CD4-positive, alpha-beta T cell treated with Interleukin-10 for 1 hour (primary cell): ENCODE results near the gene GSTA4.

Experiments used
- DNase-seq: peaks from one replicate; pipeline ENCODE4 v3.0.0-alpha.2; 2020

The GSTA4 gene, protein sequence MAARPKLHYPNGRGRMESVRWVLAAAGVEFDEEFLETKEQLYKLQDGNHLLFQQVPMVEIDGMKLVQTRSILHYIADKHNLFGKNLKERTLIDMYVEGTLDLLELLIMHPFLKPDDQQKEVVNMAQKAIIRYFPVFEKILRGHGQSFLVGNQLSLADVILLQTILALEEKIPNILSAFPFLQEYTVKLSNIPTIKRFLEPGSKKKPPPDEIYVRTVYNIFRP

DNA sequence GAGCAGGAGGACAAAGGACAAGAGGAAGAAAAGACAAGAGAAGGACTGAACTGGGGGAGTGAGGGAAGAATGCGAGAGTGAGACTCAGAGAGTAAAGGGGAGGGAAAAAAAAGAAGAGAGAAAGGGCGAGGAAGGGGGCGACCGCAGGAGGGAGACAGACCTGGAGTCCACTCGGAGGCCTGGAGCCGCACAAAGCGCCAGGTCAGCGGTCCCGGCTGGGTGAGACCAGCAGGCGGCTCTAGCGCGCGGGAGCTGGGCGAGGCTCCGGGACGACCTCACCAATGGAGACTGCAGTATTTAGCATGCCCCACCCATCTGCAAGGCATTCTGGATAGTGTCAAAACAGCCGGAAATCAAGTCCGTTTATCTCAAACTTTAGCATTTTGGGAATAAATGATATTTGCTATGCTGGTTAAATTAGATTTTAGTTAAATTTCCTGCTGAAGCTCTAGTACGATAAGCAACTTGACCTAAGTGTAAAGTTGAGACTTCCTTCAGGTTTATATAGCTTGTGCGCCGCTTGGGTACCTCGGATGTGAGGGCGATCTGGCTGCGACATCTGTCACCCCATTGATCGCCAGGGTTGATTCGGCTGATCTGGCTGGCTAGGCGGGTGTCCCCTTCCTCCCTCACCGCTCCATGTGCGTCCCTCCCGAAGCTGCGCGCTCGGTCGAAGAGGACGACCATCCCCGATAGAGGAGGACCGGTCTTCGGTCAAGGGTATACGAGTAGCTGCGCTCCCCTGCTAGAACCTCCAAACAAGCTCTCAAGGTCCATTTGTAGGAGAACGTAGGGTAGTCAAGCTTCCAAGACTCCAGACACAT lies at the start of gene GSTA4:
Gene GSTA4, minus strand, starts transcription at position 196 of the 824 bp plus-strand sequence. CDS start 1,041 bp downstream, outside the sequence.
- DNase-seq = peak; percentile 94

DNA sequence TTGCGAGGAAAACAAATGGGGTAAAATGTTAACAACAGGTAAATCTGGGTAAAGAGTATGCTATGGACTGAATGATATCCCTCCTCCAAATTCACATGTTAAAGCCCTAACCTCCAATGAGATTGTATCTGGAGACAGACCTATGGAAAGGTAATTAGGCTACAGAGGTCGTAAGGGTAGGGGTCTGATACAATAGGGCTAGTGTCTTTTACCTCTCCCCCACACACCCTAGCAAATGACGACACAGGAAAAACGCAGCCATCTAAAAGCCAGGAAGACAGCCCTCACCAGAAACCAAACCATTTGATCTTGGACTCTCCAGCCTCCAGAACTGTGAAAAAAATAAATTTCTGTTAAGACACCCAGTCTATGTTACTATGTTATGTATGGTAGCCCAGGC lies 49.5 kb upstream of the GSTA4 start:
- no peak for DNase-seq

DNA sequence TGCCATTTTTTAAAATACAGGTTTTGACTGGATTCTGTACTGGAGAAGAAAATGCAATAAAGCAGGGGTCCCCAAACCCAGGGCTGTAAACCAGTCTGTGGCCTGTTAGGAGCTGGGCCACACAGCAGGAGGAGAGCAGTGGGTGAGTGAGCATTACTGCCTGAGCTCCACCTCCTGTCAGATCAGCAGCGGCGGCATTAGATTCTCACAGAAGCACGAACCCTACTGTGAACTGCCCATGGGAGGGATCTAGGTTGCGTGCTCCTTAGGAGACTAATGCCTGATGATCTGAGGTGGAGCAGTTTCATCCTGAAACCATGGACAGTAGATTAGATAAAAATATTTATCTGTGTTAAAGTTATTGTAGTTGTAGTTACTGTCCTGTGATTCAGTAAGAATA lies 49.0 kb upstream of the GSTA4 start:
- no peak for DNase-seq

DNA sequence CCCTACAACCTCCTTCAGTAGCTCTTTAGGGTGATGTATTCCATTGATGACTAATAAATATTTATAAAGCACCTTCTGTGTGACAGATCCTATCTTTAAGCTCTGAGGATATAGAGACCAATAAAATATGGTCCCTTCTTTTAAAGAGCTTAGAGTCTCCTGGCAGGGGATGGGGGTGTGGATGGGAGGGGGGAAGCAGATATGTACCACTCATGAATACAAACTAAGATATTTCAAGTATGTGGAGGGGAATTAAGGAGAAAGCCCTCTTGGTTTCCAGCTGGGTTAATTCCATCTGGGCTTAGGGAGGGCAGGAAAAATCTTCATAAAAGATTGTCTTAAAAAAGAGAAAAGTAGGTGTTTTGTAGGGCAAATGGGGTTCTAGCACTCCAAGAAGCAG lies 48.5 kb upstream of the GSTA4 start:
- no peak for DNase-seq

DNA sequence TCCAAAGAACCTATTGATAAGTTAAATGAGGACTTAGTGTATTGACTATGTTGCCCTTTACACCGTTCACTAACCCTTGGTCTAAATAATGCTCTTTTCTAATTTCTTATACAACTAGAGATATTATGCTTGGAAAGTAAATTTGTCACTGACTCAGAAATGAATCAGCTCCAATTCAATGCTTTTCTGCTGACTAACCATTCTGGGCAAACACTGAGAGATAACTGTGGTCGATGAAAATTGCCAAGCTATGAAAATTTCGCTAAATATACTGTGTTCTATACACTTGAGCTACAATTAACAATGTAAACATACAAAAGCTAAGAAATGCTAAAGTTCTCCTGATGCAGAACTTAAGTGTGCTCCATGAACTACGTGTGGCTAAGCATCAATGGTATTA lies 47.0 kb upstream of the GSTA4 start:
- no peak for DNase-seq

DNA sequence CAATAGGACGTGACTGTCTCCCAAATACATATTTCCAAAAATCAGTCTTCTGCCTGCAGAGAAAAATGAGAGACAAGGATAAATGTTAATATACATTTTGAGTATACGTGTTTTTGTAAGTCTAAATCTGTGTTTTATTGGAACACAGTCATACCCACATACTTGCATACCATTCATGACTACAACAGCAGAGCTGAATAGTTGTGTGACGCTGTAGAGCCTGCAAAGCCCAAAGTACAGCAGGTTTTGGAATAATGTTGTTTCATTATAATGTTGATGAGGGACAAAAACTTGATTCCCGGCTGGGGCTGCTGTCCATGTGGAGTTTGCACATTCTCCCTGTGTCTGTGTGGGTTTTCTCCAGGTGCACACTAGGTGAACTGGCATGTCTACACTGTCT lies 46.3 kb upstream of the GSTA4 start:
- DNase-seq = no peak

DNA sequence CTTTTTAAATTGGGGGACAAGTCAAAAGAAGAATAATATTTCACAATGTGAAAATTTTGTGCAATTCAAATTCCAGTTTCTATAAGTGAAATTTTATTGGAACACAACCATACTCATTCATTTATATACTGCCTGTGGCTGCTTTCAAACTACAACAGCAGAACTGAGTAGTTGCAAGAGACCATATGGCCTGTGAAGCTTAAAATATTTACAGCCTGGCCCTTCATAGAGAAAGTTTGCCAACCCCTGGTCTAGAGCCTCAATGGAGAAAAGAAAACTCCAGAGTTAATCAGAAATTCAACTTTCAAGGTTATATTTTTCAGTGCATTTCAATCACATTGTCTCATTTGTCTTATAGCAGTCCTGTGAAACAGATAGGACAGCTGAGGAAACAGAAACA lies 43.5 kb upstream of the GSTA4 start:
- no peak for DNase-seq

DNA sequence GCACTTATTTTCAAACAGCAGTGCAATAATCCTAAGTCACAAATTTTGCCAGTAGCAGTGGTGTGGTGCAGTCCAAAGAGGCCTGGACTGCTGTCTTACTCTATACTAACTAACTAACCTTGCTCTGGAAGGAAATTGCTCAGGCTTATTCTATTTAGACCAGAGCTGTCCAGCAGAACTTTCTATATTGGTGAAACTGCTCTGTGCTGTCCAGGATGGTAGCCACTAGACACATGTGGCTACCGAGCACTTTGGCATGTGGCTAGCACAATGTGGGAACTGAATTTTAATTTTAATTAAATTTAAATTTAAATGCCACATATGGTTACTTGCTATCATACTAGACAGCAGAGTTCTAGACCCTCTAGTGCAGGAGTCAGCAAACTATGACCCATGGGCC lies 43.1 kb upstream of the GSTA4 start:
- DNase-seq = no peak

DNA sequence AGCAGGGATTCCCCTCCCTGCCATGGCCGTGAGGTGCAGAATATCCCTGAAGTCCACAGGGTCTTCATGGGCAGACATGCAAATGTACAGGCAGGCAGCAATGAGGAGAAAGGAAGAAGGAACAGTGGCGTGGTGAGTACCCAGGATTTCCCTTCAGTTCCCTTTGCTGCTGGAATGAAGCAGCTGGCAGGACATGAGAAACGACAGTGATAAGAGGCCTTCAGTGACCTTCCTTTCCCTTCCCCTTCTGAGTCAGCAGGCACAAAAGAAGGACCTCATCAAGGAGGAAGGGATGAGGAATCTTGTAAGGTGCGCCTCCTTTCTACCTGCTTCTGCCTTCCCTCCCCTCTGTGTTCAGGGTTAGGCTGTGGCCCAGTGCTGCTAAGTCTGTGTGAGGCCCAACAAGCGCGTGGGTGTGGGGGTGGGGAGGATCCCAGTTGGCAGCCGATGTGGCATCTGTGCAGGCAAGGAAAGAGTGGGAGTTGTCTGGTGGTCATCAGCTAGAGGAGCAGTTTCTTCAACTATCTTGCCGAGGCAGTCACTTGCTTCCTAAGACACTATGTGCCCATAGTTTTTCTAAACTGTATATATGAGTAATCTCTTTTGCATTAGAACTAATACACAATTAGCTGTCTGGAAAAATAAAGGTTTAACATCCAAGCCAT lies 40.6 kb upstream of the GSTA4 start:
- no peak for DNase-seq

DNA sequence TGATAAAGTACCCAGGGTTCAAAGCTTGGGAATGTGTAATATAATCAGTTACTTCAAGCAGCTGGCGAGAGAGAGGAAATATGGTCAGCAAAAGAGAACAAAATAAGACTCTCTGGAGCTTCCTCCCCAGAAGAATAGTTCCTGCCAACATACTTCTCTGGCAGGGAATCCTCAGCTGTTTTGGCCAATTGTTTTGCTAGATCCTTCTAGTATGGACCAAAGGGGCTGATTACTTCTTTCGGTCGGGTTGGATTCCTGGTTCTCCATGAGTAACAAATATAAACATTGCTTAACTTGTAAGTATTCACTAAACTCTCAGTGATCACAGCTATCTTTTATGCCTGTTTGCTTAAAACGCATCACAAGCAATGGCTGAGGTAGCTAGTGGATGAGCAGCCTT lies 38.7 kb upstream of the GSTA4 start:
- DNase-seq = no peak

DNA sequence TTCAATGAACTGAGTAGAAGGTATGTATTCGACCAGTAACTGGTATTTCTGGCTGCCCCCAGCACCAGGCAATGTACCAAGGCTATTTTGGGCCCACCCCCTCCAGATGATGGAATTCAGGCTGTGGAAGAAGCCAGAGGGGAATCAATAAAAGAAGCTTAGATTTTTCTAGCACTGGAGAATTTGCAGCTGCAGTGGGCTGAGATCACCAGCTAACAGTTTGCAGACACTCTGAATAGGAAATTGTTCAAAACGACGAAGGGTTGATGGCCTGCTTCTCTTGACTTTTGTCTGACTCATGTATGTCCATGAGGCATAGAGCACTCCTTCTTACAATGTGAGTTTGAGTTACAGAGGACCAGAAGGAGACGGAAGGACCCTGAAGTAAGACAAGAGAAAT lies 37.8 kb upstream of the GSTA4 start:
- no peak for DNase-seq

DNA sequence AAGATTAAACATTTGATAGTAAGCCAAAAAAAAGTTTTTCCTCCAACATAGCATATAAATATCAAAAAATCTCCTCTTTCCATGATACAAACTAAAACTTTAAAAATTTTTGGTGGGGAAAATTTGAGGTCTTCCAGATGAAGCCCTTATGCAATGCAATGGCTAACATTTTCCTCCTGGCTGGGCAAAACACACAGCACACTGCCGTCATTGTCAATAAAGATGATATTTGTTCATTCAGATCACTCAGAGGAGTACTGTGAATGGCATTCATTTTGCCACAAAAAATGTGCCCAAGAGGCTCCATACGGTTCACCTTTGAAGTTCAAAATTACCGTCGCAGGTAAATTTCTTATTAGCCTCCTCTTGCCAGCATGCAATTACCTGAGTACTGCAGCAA lies 36.2 kb upstream of the GSTA4 start:
- DNase-seq = no peak

DNA sequence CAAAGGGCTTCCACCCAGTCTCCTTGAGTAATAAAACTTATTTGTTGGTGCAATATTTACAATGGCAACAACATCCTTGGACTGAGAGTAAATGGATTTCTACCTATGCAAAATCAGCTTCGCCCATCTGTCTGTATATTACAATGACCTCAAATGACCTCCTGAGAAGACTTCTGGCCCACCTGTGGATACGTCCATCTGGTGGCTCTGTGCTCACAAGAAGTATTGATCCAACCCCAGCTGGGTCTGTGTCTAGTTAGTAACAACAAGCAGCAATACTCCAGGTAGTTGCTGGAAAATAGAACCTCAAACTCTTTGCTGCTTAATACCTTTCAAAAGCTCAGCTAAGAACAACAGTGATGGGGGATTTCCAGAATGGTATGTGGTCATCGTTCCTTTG lies 34.7 kb upstream of the GSTA4 start:
- no peak for DNase-seq

DNA sequence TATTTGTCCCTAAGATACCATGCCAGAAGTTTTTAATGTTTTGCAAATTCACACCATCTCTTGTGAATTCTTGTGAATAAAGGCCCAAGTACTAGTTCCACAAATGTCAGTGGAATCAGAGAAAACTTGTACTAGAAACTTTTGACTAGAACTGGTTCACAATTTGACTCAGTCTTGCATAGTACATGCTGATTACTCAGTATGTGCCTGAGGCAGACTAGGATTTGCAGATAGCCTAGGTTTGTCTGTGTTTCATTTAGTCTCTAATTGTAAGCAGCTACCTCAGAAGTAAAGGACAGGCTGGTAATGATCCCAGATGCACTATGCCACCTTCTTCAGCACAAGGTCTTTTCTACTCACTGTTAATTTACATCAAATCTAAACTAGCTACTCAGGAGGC lies 34.2 kb upstream of the GSTA4 start:
- DNase-seq = no peak

DNA sequence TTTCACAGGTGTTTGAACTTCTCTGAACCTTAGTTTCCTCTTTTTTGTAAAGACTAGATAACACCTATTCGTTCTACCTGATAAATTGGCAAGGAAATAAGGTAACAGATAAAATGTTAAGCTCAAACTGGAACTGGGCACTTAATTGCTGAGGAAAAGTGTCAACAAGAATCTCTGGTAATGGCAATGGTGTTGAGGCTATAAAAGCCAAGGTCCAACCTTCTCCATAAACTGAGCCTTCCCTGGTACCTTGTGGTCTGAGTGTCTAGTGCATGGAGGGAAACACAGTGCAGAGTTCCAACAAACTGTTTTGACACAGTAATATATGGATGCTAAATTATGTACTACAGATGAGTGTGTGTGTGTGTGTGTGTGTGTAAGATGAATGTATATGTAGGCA lies 33.4 kb upstream of the GSTA4 start:
- DNase-seq = no peak

DNA sequence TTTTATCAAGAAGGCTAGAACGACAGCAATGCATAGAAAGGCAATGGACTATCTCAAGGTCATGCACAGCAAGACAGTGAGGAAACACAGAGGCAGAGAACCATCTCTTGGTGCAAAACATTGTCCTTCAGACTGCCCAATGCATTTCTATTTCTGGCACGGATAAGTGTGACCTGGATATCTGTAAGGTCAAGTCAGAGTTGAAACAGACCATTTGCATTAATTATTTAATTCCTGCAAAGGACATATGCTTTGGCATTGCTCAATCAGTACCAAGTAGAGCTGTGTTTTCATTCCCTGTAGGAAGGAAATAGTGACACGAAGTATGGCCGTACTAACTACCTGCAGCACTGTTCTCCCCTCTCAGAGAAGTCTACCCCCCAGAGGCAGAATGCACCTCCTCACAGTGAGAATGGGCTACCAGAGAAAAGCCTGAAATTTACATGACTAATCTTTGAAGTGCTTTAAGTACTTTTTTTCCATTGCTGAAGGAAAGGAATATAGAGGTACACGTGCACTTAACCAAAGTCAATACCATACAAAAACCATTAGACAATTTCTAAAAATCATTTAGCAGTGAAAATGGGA lies 32.1 kb upstream of the GSTA4 start:
- DNase-seq = no peak

DNA sequence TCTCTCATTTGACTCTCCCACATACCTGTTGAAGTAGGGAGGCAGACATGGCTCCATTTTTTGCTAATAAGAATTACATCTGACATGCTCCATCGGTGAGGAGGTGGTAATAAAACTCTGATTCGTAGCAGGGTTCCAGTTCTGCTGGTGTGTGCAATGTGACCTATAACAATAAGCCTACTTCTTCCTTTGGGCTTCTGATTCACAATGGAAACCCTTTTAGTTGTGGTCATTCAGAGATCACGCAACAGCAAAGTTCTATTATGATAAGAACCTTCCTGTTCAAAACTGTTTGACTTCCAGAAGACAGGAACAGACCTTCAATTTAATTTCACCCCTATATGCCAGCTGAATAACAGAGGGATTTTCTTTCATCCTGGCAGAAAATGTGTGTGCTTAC lies 31.4 kb upstream of the GSTA4 start:
- DNase-seq = no peak

DNA sequence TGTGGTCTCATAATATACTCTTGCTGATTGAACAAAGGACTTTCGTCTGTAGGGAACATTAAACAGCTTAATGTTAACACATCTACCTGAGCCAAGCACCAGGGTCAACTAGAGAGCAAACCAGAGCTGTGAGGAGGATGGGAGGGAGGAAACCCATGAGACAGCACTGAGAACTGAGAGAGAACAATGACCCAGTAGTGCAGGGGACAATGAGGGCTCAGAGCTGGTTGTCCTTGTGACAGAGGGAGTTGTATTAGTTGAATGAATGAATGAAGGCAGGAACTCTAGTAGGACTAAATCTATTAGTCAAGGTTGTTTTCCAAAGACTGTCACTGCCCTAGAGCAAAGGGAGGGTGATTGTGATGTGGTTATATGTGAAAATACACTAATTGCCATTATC lies 28.2 kb upstream of the GSTA4 start:
- DNase-seq = no peak

DNA sequence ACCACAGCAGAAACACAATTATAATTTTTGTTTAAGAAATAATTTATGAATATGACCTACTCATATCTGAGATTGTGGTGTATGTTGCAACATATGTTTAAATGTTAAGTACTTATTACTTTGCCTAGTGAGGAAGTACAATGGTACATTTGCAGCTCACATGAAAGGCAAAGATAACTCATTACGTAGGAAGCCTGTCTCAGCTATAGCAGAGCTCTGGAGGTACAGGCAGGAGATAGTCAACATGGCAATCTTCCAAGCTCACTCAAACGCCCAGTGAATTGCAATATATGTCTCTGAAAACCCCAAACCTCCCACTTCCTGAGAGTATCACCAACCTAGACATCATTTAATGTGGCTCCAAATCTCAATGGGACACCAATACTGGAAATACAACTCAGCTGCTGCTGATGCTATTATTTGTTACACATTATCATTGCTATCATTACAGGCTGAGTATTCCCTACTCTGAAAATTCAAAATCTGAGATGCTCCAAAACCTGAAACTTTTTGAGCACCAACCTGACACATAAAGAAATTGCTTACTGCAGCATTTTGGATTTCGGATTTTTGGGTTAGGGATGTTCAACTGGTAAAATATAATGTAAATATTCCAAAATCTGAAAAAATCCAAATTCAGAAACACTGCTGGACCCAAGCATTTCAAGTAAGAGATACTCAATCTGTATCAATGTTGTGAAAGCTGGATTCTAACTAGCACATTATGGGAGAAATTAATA lies 25.1 kb upstream of the GSTA4 start:
- DNase-seq = no peak

DNA sequence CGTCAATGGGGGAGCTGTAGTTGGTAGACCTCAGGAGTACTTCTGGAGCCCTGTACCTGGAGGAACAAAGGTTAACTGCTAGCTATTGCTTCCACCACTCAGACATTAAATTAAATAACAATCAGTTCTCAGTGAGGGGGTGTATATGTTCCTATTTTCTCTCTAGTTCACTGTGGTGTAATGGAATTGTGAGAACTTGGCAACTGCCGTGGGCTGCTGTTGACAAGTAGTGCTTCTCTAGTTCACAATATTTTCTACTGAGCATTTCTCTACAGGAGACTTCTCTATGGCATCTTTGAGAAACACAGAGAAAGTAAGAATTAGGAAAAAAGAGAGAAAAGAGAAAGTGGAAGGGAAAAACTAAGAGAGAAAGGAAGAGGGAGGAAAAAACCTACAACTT lies 23.4 kb upstream of the GSTA4 start:
- no peak for DNase-seq

DNA sequence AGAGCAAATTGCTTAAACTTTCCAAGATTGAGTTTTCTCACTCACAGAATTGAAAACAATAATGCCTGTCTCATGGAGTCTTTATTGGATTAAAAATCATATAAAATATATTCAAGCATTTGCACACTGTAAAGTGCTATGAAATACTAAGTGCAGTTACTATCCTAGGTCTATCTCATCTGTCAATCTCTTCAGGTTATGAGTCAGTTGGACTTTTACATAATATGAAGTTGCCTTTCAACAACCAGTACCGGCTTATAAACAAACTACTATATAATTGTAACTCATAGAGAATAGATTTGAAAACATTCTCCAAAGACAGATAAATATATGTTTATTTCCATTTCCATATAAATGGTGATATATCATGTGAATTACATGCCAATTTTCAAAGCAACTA lies 20.4 kb upstream of the GSTA4 start:
- no peak for DNase-seq

DNA sequence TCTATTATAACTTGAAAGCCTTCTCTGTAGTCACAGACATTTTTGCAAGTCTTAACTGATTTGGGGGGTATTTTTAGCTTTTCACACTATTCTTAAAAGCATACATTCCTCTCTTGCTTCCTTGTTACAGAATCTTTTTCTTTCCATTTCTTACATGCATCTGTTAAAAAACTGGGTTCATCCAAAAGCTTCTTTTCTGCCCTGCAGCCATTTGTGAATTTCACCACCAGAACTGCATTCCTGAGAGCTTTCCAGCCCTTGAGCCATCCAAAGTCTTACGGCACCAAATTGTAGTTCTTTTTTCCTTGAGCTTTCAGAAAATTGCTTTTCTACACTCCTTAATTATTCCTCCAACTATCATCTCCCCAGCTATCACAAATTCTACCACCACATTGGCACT lies 19.7 kb upstream of the GSTA4 start:
- no peak for DNase-seq

DNA sequence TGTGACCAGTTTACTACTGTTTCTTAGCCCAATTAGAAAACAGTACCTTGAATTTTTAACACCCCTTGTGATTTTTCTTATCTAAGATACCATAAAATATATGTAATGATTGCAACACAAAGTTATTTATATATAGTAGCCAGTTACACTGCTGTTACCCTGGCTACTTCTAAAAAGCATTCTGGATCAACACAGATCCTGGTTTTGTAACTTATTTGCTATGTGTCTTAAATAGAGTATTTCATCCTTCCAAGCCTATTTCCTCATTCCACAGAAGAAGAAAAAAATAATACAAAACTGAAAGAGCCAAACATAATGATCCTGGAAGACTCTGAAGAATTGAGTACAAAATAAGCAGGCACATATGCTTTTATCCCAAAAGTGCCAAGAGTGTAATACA lies 19.0 kb upstream of the GSTA4 start:
- DNase-seq = no peak
